PC-3 (cell line): ENCODE data around the gene ORC6. TPM values are rescaled to one million over a fixed set of nuclear protein-coding genes. Genes with fewer than 3 reads are reported as not detected.

ENCODE experiments used
- ATAC-seq: fragments of 200-7000 bp; cut with Tn5 transposase; 2 replicates; pipeline ENCODE4 v1.9.1; 2020; ENCODE audit warnings: mild to moderate bottlenecking, moderate library complexity
- BruUV-seq: library from RNA; stranded (reverse); fragments of 400-500 nt; replicated peaks from 2 replicates; lab custom pipeline; 2021; lab: Mats Ljungman, UMichigan
- CTCF ChIA-PET: fragments of 300-600 bp; sonication (Branson Sonifier 250); formaldehyde crosslinking; loops from one replicate; lab custom pipeline; 2022; ENCODE audit warnings: antibody characterized with exemption; lab: Charles Lee
- POLR2A ChIA-PET: fragments of 300-600 bp; sonication (Branson Sonifier 250); formaldehyde crosslinking; loops from one replicate; lab custom pipeline; 2022; ENCODE audit warnings: antibody characterized with exemption; ENCODE audit not compliant: unreplicated experiment; lab: Charles Lee
- DNase-seq: peaks from one replicate; pipeline ENCODE4 v3.0.0-alpha.2; 2015
- H2AFZ ChIP-seq: fragments of 300-600 bp; sonication (generic); 2 replicates; pipeline ENCODE4 v1.6.0; 2016; ENCODE audit warnings: antibody characterized with exemption, low read length
- H3F3A ChIP-seq: fragments of 300-600 bp; sonication (generic); one replicate; pipeline ENCODE4 v1.6.0; 2017; ENCODE audit warnings: antibody characterized with exemption, low read length, control low read depth, mild to moderate bottlenecking; ENCODE audit not compliant: unreplicated experiment
- H3K27ac ChIP-seq: fragments of 300-600 bp; sonication (generic); 2 replicates; pipeline ENCODE4 v1.5.1; 2016; ENCODE audit warnings: mild to moderate bottlenecking, low read length
- H3K27me3 ChIP-seq: fragments of 300-600 bp; sonication (generic); 2 replicates; pipeline ENCODE4 v1.6.1; 2016; ENCODE audit warnings: low read length, mixed read lengths
- H3K36me3 ChIP-seq: fragments of 300-600 bp; sonication (generic); 2 replicates; pipeline ENCODE4 v1.6.1; 2016; ENCODE audit warnings: low read depth, mixed run types, low read length, mixed read lengths
- H3K4me1 ChIP-seq: fragments of 300-600 bp; sonication (generic); 2 replicates; pipeline ENCODE4 v1.5.1; 2016; ENCODE audit warnings: low read length; ENCODE audit not compliant: insufficient read depth
- H3K4me2 ChIP-seq: fragments of 300-600 bp; sonication (generic); 2 replicates; pipeline ENCODE4 v1.6.0; 2016; ENCODE audit warnings: low read length
- H3K4me3 ChIP-seq: fragments of 300-600 bp; sonication (generic); 2 replicates; pipeline ENCODE4 v1.5.1; 2016; ENCODE audit warnings: mild to moderate bottlenecking, low read length, mixed read lengths
- H3K79me2 ChIP-seq: fragments of 300-600 bp; sonication (generic); 2 replicates; pipeline ENCODE4 v1.6.1; 2017; ENCODE audit warnings: low read length, mixed read lengths
- H3K9ac ChIP-seq: fragments of 300-600 bp; sonication (generic); 2 replicates; pipeline ENCODE4 v1.6.0; 2016; ENCODE audit warnings: mild to moderate bottlenecking, low read length
- H3K9me2 ChIP-seq: fragments of 300-600 bp; sonication (generic); replicated peaks from 2 replicates; pipeline ENCODE4 v1.6.1; 2016; ENCODE audit warnings: mixed run types, low read length, mixed read lengths
- H3K9me3 ChIP-seq: fragments of 300-600 bp; sonication (generic); 2 replicates; pipeline ENCODE4 v1.6.1; 2016; ENCODE audit warnings: low read length, mixed read lengths
- H4K20me1 ChIP-seq: fragments of 300-600 bp; sonication (generic); 2 replicates; pipeline ENCODE4 v1.6.1; 2016; ENCODE audit warnings: low read length, mixed read lengths
- EZH2 ChIP-seq: fragments of 300-600 bp; sonication (generic); IDR thresholded peaks from one replicate; pipeline ENCODE4 v1.6.1; 2017; ENCODE audit warnings: antibody characterized with exemption, mild to moderate bottlenecking, low read length; ENCODE audit not compliant: unreplicated experiment
- EZH2phosphoT487 ChIP-seq: fragments of 300-600 bp; sonication (generic); IDR thresholded peaks from 2 replicates; pipeline ENCODE4 v1.6.1; 2018; ENCODE audit warnings: mild to moderate bottlenecking, antibody characterized with exemption, low read length, borderline replicate concordance
- intact Hi-C: fragments of 100-400 bp; cut with micrococcal nuclease; formaldehyde crosslinking; loops from 2 replicates; pipeline ENCODE4 v1.9.0; 2023
- total RNA-seq: library from RNA; depleted of rRNA; stranded (reverse); fragments of >200 nt; gene quantifications from 2 replicates; pipeline ENCODE4 v1.2.3, GENCODE V29; 2014; rRNA removed
- TF ChIP-seq, protein P1 (sequence below): fragments of 300-600 bp; sonication (generic); conservative IDR thresholded peaks from 2 replicates; pipeline ENCODE4 v1.5.1; 2017; ENCODE audit warnings: antibody characterized with exemption, low read depth, mild to moderate bottlenecking, low read length

ORC6 gene
- total RNA-seq, 1 experiment from 2014 or later = 27.7 TPM

DNA sequence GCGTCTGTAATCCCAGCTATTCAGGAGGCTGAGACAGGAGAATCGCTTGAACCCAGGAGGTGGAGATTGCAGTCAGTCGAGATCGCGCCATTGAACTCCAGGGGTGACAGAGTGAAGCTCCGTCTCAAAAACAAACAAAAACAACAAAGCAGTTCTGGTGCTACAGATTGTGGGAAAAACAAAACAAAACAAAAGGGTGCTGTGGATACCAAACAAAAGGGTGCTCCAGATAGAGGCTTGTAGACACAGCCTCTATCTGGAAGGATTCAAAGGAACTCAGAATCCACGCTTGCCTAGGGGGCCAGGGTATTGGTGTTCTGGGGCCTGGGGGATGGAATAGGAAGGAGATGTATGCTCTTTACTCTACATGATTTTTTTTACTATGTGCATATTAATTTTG is 56.2 kb downstream of the ORC6 start:
- no peaks in the 10 kb centered on the region for H4K20me1 ChIP-seq
- BruUV-seq = no TSS peak
- CTCF ChIA-PET = no interaction called here
- H3K9ac ChIP-seq = no peak overlapping the region
- POLR2A ChIA-PET = no interaction called here
- H3K79me2 ChIP-seq = no peaks in the 10 kb centered on the region
- no peaks in the 10 kb centered on the region for H3K4me1 ChIP-seq
- TF ChIP-seq EZH2phosphoT487 (no peak), EZH2 (no peak)
- TF ChIP-seq, protein P1, sequence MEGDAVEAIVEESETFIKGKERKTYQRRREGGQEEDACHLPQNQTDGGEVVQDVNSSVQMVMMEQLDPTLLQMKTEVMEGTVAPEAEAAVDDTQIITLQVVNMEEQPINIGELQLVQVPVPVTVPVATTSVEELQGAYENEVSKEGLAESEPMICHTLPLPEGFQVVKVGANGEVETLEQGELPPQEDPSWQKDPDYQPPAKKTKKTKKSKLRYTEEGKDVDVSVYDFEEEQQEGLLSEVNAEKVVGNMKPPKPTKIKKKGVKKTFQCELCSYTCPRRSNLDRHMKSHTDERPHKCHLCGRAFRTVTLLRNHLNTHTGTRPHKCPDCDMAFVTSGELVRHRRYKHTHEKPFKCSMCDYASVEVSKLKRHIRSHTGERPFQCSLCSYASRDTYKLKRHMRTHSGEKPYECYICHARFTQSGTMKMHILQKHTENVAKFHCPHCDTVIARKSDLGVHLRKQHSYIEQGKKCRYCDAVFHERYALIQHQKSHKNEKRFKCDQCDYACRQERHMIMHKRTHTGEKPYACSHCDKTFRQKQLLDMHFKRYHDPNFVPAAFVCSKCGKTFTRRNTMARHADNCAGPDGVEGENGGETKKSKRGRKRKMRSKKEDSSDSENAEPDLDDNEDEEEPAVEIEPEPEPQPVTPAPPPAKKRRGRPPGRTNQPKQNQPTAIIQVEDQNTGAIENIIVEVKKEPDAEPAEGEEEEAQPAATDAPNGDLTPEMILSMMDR = no peak
- H3K9me3 ChIP-seq = no peaks in the 10 kb centered on the region
- intact Hi-C loops = no loop called here
- H3F3A ChIP-seq = no peaks in the 10 kb centered on the region
- DNase-seq (no peak), ATAC-seq (no peak)
- no peaks in the 10 kb centered on the region for H3K36me3 ChIP-seq
- H3K27me3 ChIP-seq = no peaks in the 10 kb centered on the region
- H3K4me2 ChIP-seq = no peak overlapping the region
- H3K4me3 ChIP-seq = no peak overlapping the region
- no peak overlapping the region for H3K27ac ChIP-seq
- H2AFZ ChIP-seq = no peak overlapping the region
- H3K9me2 ChIP-seq = no peaks in the 10 kb centered on the region

DNA sequence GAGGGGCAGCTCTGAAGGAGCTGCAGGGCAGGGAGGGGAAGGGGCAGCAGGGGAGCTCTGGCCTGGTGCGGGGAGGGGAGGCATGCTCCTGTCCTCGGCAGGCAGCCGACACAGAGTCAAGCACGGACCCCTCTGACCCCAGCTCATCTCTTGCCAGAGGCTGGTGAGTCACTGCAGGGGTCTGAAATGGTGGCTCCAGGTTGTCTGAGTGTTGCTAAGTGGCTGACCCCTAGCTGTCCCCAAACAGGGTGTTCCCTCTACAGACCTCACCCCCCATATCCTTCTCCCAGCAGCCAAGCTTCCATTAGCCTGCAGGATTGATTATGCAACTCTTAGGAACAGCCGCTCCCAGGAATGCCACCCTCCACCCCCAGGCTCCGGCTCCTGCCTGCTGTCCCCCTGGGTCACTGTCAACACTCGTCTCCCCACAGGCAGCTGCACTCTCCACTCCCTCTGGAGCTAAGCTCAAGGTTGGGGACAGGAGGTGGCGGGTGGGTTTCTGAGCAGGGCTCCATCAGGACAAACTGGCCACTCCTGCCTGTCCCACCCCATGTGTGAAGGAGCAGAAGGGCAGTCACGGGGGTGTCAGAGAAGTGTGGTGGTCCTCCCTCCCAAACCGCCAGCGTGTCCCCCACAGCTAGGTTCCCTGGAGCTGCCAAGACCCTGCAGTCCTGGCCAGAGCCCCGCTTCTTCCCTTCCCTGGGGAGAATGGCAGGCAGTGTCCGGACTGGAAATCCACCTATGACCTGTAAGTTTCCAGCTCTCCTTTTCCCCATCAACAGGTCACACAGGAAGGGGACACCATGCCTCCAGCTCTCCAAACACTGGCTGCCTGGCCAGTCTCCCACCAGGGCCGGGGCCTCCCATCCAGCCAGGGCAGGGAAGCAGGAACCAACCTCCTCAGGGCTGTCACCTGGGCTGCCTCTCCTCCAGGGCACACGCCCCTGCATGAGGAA is 57.6 kb downstream of the ORC6 start:
- TF ChIP-seq EZH2phosphoT487 (no peak), EZH2 (no peak)
- TF ChIP-seq, protein P1 = no peak
- DNase-seq (no peak), ATAC-seq (no peak)
- Histone ChIP-seq H3K9me2 (no peaks in the 10 kb centered on the region), H3K4me1 (no peaks in the 10 kb centered on the region), H3K27me3 (no peaks in the 10 kb centered on the region), H3K27ac (no peak overlapping the region), H3K4me3 (no peak overlapping the region), H3K36me3 (no peaks in the 10 kb centered on the region), H4K20me1 (no peaks in the 10 kb centered on the region), H3K9me3 (no peaks in the 10 kb centered on the region), H3F3A (no peaks in the 10 kb centered on the region), H3K9ac (no peak overlapping the region), H3K4me2 (no peak overlapping the region), H2AFZ (no peak overlapping the region), H3K79me2 (no peaks in the 10 kb centered on the region)
- ChIA-PET POLR2A (no interaction called here), CTCF (interaction anchor here (0.6 kb wide), 1 partner anchor 152 kb away, joined by 3 read pairs; no protein-coding TSS in a partner anchor)
- intact Hi-C loops = no loop called here
- no TSS peak for BruUV-seq

Other genes starting within 250 kb of the ORC6 start
- gene SHCBP1, start 68.3 kb upstream of the ORC6 start, total RNA-seq = 25.8 and 35.1 TPM in 2 replicates
- gene VPS35, start 481 bp upstream of the ORC6 start, total RNA-seq = 35.9 and 39.3 TPM in 2 replicates
- gene MYLK3, start 58.7 kb downstream of the ORC6 start, total RNA-seq = under 0.01 TPM in 1 of 2 replicates, not detected in the other
- gene C16orf87, start 141.5 kb downstream of the ORC6 start, total RNA-seq = 4.0 and 5.1 TPM in 2 replicates
- 19.4 and 22.0 TPM in 2 replicates for gene GPT2, start 194.7 kb downstream of the ORC6 start, total RNA-seq